Aortic smooth muscle cell (primary cell): Measurements from ENCODE around the gene SF3B4. TPM values are rescaled to one million over a fixed set of nuclear protein-coding genes. Genes with fewer than 3 reads are reported as not detected.

Experiments used
- total RNA-seq: library from RNA; depleted of rRNA; stranded (reverse); fragments of >200 nt; gene quantifications from 2 replicates; pipeline ENCODE4 v1.2.3, GENCODE V29; 2014

The SF3B4 gene
- 8.5 and 14.7 TPM in 2 replicates for total RNA-seq

GRCh38 chr1:149927563-149928400 lies at the start of gene SF3B4:
SF3B4 (minus strand) TSS chr1:149927803; CDS start chr1:149927759, 44 bp downstream.

GRCh38 chr1:149936170-149936991 lies 8.8 kb upstream of the SF3B4 start, which contains the start of gene MTMR11:
MTMR11 (minus strand) TSS chr1:149936879; CDS start chr1:149936647, 232 bp downstream.

GRCh38 chr1:149917571-149918144 lies 9.9 kb downstream of the SF3B4 start, which contains the start of gene SV2A:
SV2A (minus strand) TSS chr1:149917844; CDS start chr1:149913840, 4,004 bp downstream.

GRCh38 chr1:149899460-149900284 lies 27.9 kb downstream of the SF3B4 start, which contains the start of gene BOLA1:
BOLA1 (plus strand) TSS chr1:149899568; CDS start chr1:149900060, 492 bp downstream.

Other genes with a start within 250 kb of the SF3B4 start
- 0.37 and 0.40 TPM in 2 replicates for gene FCGR1A, start 145.1 kb downstream of the SF3B4 start, total RNA-seq
- 7.3 and 9.1 TPM in 2 replicates for gene BOLA1, start 28.2 kb downstream of the SF3B4 start, total RNA-seq
- gene SV2A, start 10.0 kb downstream of the SF3B4 start, total RNA-seq = 5.8 and 7.5 TPM in 2 replicates
- 6.3 and 10.1 TPM in 2 replicates for gene MTMR11, start 9.1 kb upstream of the SF3B4 start, total RNA-seq
- gene OTUD7B, start 82.9 kb upstream of the SF3B4 start, total RNA-seq = 13.5 and 14.2 TPM in 2 replicates
- gene VPS45, start 140.0 kb upstream of the SF3B4 start, total RNA-seq = 38.0 and 43.8 TPM in 2 replicates
- 39.2 and 41.2 TPM in 2 replicates for gene PLEKHO1, start 222.1 kb upstream of the SF3B4 start, total RNA-seq